Breast epithelium (tissue), 3 donors: ENCODE measurements around the gene SPARCL1.

ENCODE experiments used
- CTCF ChIP-seq, 3 donors: fragments of 450-650 bp; IDR thresholded peaks; one replicate each; pipeline ENCODE4 v1.5.1; 2016 to 2017; ENCODE audit warnings: antibody characterized with exemption in 3 of 3, mild to moderate bottlenecking in 3 of 3, moderate library complexity in 3 of 3
- POLR2A ChIP-seq: fragments of 450-650 bp; IDR thresholded peaks from one replicate; pipeline ENCODE4 v1.6.1; 2016; ENCODE audit warnings: antibody characterized with exemption, mild to moderate bottlenecking, moderate library complexity
- POLR2AphosphoS5 ChIP-seq, 3 donors: sonication (generic); formaldehyde crosslinking; IDR thresholded peaks; one replicate each; pipeline ENCODE4 v1.6.1; 2017; ENCODE audit warnings: antibody characterized with exemption in 3 of 3

DNA sequence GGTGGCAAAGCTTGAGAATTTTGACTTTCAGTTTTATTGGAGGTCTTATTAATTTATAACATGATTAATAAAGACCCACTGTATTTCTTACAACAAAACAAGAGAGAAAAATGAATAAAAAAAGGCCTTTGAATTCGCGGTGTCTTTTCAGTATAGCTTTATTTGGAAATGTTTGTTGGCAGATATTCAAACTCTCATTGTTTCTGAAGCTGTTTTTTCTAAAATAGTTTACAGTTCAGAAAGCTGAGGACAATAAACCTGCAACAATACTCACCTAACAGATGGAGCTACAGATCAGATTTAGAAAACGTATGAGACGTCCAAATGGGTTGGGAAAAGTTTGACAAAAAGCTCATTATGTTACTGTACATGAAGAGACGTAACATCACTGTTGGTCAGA, 2.4 kb upstream of the SPARCL1 start:
- TF ChIP-seq CTCF (IDR thresholded peaks at IDR 0.05) = no peak
- TF ChIP-seq POLR2A = no peak
- no peak for TF ChIP-seq POLR2AphosphoS5 (IDR thresholded peaks at IDR 0.05)
